NCI-H2171 treated with DMSO at 0.1 percent for 48 hours (cell line): ENCODE results near the gene RPS6KA2.

Experiments used
- DNase-seq: peaks from one replicate; lab custom pipeline; 2025; lab: John Stamatoyannopoulos, UW

Gene RPS6KA2

GRCh38 chr6:166572370-166573261 is 54.4 kb downstream of the RPS6KA2 start:
- no peak for DNase-seq

DNA sequence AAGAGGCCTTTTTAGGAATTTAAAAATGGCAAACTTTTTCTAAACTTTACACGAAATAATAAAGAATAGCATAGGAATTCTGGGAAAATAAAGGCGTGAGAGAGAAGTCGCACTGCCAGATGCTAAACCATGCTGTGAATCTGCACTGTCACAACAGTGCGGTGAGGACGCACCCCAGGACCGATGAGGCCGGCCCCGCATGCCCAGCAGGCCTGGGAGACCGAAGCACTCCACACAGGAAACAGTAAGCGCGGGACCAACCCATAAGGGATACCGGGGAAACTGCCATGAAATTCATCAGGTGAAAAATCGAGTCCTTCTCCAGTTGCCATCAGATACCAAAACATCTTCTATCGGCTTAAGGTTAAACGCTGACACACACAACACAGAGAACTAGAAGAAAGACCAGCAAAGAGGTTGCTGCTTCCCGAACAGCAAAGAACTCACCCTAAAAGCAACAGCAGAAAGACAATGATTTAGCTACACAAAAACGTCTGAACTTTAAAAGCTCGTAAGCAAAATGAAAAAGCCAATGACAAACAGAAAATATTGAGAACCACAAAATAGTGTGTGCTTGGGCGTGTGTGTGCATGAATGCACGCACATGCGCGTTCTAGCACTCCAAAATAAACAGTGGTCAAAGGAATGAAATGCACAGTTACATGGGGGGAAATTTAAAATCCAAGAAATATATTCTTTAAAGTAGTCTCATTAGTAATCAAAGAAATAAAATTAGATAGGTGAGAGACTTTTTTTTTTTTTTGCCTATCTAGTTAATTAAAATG is 55.9 kb downstream of the RPS6KA2 start:
- DNase-seq: no peak

- DNase-seq: no peak
These were observed 57.8 kb downstream of the RPS6KA2 start for GRCh38 chr6:166569206-166569605.

DNA sequence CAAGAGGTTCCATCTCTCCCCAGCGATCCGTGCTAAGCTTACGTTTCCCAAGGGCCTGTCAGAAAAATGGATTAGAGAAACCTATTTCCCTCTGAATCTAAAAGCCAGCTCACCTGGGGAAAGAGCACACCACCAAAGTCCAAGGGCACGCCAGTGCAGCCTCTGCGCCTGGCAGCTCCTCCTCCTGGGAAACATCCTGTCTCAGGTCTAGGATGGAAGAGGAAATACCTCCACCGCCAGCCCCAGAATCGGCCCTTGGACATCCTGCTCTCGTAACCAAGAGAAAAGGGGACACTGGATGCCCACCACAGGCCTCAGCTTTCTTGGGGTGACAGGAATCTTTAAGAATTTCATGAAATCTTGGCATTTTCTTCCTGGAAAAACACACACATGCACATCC is 59.2 kb downstream of the RPS6KA2 start:
- no peak for DNase-seq

DNA sequence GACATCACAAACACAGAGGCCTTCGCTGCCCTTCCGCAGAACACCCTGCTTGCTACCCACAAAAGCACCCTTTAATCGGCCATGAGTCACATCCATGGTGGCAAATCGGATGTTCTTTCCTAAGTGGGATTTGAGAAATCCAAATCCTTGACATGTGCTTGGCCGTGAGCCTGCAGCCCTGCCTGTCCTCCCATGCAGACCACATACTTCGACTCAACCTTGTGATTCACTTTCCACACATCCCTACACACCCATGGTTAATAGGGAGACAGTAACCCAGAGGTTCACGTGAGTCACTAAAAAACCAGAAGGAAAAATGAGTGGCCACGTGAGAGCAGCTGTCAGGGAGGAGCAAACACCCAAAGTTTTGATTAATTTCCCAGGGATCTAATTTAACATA is 59.9 kb downstream of the RPS6KA2 start:
- DNase-seq: no peak

DNA sequence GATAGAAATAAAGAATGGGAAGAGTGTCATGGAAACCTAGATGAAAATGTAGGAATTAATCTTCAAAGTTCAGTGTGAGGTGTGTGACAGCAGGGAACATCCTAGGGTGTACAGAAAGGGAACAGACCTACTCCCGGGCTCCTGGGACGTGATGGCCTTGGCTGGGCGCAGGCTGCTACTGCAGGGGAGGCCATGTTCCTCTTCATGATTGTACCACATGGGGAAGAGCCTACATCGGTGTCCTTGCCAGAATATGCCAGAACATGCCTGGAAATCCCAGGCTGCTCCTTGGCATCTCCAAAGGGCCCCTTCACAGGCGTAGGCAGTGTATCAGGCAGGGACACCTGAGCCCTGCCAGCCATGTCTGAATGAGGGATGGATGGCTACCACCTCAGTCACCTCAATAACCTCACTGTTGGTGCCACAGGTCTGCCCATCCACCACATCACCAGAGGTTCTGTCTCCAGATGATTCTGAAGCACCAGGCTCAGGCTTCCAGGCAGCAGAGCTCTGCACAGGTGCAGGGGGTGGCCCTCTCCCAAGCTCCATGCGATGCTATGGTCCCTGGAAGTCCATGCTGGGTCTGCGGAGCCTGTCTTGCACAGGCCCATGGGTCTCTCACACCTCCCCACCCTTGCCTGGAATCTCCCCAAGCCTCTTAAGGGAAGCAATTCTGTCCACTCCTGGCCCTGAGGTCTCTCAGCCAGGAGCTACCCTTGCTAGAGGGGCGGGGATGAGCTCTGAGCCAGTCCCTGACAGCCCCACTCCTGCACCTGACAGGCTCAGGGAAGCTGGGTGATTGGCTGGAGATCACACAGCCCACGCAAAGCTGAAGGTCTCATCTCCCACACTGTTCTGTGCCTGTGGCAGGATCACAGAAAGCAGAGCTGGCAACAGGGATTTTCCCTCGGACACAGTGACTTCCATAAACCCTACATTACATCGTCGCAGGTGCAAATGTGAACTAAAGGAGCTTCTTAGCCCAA is 60.7 kb downstream of the RPS6KA2 start:
- DNase-seq: no peak

DNA sequence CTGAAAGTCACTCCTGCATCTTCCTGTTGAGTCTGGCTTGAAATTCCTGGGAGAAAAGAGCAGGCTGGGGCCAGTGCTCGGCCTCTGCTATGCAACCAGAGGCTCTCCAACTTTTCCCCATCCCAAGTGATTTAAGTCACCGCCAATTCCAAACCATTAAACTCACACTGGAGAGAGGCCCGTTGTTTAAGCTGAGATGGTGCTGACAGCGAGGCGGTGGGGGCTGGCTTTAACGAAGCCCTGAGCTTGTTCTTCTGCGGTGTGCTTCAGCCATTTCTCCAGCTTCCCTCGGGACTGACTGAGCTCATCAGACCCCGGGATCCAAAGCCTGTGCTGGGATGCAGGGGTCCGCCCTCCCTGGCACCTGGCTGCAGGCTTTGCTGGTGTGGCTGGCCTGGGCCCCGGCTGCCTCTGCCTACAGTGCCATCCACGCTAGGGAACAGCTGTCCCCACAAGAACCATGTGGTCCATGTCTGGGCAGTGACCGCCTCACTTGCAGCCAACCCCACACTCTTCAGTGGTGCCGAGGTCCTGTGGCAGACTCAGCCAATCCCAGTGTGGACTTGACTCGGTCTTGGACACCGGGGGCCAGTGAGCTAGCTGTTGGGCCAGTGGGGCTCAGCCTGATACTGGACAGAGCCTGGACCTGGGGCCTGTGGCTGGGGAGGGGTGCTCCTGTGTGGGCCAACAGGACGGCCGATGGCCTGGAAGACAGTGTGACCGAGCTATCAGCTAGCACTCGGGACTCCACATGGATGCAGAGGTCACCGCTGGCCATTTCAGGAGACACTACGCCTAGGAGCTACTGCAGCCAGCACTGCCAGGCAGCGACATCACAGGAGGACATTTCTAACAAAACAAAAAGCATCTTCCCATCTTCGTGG is 61.7 kb downstream of the RPS6KA2 start:
- no peak for DNase-seq

DNA sequence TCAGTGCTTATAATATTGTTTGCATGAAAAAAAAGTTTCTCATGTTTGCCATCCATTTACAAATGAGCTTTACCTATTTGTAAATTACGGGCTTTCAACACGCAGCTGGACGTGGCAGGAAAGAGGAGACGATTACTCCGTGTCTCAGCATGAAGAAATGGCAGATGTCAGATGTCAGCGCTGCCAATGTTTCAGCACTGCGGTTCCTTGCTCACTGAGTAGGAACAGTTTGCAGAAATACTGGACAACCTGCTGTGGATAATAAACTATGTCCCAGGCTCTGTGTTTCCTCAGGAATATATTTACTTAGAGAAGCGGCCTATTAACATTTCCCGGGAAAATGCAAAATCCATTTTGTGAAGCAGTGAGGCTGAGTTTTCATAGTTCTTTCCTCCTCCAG is 63.2 kb downstream of the RPS6KA2 start:
- DNase-seq: peak; percentile 77

DNA sequence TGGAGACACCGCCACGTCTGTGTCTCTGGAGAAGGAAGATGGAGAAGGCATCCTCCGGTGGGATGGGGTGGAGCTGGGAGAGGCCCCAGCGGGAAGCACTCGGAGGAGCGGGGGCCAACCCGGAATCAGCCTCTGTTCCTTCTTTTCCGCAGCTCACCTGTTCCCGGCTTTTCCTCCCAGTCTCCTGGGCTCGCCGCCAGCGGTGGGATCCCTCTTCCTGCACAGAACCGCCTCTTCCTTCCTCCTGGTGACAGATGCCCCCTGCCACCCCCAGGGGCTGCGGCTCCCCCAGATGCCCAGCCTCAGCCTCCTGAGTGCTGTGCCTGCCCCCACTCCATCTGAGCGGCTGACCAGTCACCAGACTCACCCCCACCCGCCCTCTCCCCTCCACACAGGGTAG is 63.9 kb downstream of the RPS6KA2 start:
- peak; percentile 62 for DNase-seq

- no peak for DNase-seq
These were observed 64.3 kb downstream of the RPS6KA2 start for GRCh38 chr6:166562726-166563125.

DNA sequence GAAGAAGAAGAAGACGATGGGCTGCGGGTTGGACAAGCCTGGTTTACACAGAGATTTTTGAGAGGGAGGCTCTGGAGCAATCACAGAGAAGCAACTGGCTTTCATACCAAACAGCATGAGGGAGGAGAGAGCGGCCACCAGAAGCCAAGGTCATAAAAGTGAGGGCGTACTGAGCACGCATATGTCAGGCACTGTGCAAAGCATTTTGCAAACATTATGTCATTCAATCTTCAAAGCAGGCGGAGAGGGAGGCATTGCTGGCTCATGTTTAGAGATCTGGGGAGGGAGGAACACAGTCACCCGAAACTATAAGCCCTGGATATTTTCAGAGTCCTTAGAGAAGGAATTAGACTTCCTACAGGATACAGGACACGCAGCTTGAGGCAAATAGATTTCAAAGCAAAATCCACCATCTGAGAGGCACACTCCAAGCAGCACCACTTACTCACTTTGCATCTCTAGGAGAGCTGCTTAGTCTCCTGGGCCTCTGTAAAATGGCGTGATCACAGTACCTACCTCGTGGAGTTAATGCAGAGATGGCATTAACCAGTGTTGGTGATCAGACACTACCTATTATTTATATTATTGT is 65.2 kb downstream of the RPS6KA2 start:
- DNase-seq: no peak

GRCh38 chr6:166560222-166560621 is 66.8 kb downstream of the RPS6KA2 start:
- DNase-seq: no peak

DNA sequence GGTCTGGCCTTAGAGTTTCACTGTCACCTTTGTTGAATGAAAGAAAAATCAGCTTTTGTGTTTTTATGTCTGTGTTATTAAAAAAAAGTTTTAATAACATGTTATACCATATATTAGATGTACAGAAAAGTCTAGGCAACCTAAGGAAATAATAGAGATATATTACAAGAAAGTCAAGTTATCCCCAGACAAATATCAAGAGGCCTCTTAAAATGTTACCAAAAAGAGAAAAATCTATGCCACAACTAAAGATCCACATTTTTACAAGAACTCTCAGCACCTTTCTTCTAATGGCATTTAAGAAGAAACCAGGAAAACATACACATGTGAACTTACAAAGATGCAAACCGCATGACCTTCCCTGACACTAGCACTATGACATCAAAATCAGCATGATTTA is 67.4 kb downstream of the RPS6KA2 start:
- no peak for DNase-seq

- DNase-seq: no peak
These were observed 67.8 kb downstream of the RPS6KA2 start for GRCh38 chr6:166559211-166559610.

- no peak for DNase-seq
These were observed 68.7 kb downstream of the RPS6KA2 start for GRCh38 chr6:166558156-166559005.

DNA sequence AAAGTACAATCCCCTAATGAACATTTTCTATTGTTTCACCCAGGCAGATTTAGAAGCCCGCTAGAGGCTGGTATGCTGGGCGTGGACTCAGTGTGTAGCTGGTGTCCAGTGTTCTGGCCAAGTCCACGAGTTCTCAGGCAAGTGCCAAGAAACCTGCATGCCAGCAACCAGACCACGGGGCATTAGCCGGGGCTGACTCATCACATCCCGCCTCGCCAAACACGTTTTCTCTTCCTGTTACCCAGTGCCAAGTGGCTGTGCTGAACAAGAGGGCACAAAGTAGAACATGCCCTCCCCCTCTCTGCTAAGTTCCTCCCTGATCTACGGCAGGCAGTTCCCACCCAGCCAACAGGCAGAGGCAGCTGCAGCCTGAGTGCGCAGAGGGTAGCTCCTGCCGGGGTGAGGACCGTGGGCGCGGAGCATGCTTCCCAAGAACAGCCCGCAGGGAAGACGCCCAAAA is 70.2 kb downstream of the RPS6KA2 start:
- DNase-seq: no peak

DNA sequence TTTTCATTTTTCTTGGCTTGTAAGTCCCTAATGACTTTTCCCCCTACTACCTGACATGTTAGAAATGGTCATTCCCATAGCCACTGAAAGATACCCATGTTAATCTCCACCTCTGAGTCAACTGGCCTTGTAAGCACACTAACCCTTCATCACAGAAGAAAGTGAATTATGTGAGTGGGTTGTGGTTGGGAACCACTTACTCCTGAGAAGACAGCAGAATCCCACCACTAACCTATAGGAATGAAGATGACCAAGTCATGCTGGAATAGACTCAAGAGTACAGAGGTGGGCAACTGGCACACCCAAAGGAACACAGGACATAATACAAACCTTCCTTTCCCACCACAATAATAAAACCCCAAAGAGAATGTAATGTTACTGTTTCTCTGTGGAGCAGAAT is 70.7 kb downstream of the RPS6KA2 start:
- DNase-seq: no peak

GRCh38 chr6:166555086-166555485 is 72.0 kb downstream of the RPS6KA2 start:
- no peak for DNase-seq

GRCh38 chr6:166554316-166554715 is 72.7 kb downstream of the RPS6KA2 start:
- no peak for DNase-seq
